HepG2 (cell line): ENCODE data around the gene FMO1. TPM values are rescaled to one million over a fixed set of nuclear protein-coding genes. Genes with fewer than 3 reads are reported as not detected.

Source experiments
- ATAC-seq: fragments of 200-7000 bp; cut with Tn5 transposase; 3 replicates; pipeline ENCODE4 v1.9.1; 2020; ENCODE audit warnings: mild to moderate bottlenecking, moderate library complexity
- BruUV-seq: library from RNA; stranded (reverse); fragments of 400-500 nt; replicated peaks from 2 replicates; lab custom pipeline; 2021; lab: Mats Ljungman, UMichigan
- CTCF ChIA-PET: fragments of 300-600 bp; formaldehyde crosslinking; extraction: SDS; loops from one replicate; lab custom pipeline; 2021; ENCODE audit warnings: low total read pairs, inconsistent platforms, low intra/inter-chr PET ratio; lab: Yijun Ruan, JAX
- POLR2A ChIA-PET: fragments of 350-600 bp; sonication (Branson Sonifier 250); formaldehyde crosslinking; loops from one replicate; lab custom pipeline; 2020; ENCODE audit warnings: antibody characterized with exemption, inconsistent platforms; lab: Yijun Ruan, JAX
- DNase-seq: peaks from one replicate; pipeline ENCODE4 v3.0.0-alpha.2; 2015; ENCODE audit warnings: low spot score
- FAIRE-seq: peaks from 3 replicates; lab custom pipeline; 2011; peaks lifted over from hg19 to GRCh38; lab: Jason Lieb, UNC
- H2AFZ ChIP-seq: one replicate; pipeline ENCODE4 v1.6.1; 2011; ENCODE audit warnings: low read length, inconsistent platforms
- H3K27ac ChIP-seq: fragments of 300-600 bp; 3 replicates; pipeline ENCODE4 v1.8.0; 2011; ENCODE audit warnings: mixed run types, mild to moderate bottlenecking, mixed read lengths, low read length, inconsistent platforms; ENCODE audit not compliant: insufficient read depth; ENCODE audit errors: extremely low read length
- H3K27me3 ChIP-seq, 2 experiments: fragments of 200-600 bp in 1 of 2; 2 replicates in 1 of 2; 3 replicates in 1 of 2; pipeline versions ENCODE4 v1.6.0 to v1.8.0; 2011; ENCODE audit warnings: low read length in 2 of 2, mild to moderate bottlenecking in 2 of 2, moderate library complexity in 2 of 2, inconsistent platforms in 1 of 2; ENCODE audit not compliant: insufficient read depth in 2 of 2, control insufficient read depth in 1 of 2
- H3K36me3 ChIP-seq, 2 experiments: fragments of 200-600 bp in 1 of 2; replicated peaks in 1 of 2; 2 replicates in 1 of 2; 3 replicates in 1 of 2; pipeline versions ENCODE4 v1.5.1 to v1.8.0; 2011; ENCODE audit warnings: low read length in 2 of 2, inconsistent platforms in 1 of 2; ENCODE audit not compliant: insufficient read depth in 2 of 2, control insufficient read depth in 1 of 2
- H3K4me1 ChIP-seq: 2 replicates; pipeline ENCODE4 v1.5.1; 2012; ENCODE audit warnings: low read length, inconsistent platforms; ENCODE audit not compliant: insufficient read depth
- H3K4me2 ChIP-seq: 2 replicates; pipeline ENCODE4 v1.6.0; 2011; ENCODE audit warnings: low read depth, low read length, inconsistent platforms
- H3K4me3 ChIP-seq, 3 experiments: fragments of 200-600 bp in 1 of 3; sonication (generic), shearing (Covaris generic) in 1 of 3; replicated peaks in 1 of 3; 2 replicates each; pipeline ENCODE4 v1.5.1; 2011 to 2016; ENCODE audit warnings: low read length in 3 of 3, inconsistent platforms in 2 of 3, low read depth in 2 of 3, mild to moderate bottlenecking in 2 of 3, control low read depth in 1 of 3, mixed read lengths in 1 of 3; ENCODE audit not compliant: insufficient read depth in 1 of 3
- H3K79me2 ChIP-seq: one replicate; pipeline ENCODE4 v1.6.1; 2011; ENCODE audit warnings: low read length, inconsistent platforms; ENCODE audit not compliant: insufficient read depth
- H3K9ac ChIP-seq: 2 replicates; pipeline ENCODE4 v1.6.0; 2011; ENCODE audit warnings: mild to moderate bottlenecking, low read depth, low read length, inconsistent platforms; ENCODE audit not compliant: insufficient read depth
- H3K9me3 ChIP-seq: 2 replicates; pipeline ENCODE4 v1.5.1; 2012; ENCODE audit warnings: mild to moderate bottlenecking, low read length
- H4K20me1 ChIP-seq: 2 replicates; pipeline ENCODE4 v1.6.0; 2011; ENCODE audit warnings: inconsistent platforms, mild to moderate bottlenecking, low read length, moderate library complexity; ENCODE audit not compliant: insufficient read depth
- GATAD1 ChIP-seq: IDR thresholded peaks from 2 replicates; pipeline ENCODE4 v1.6.1; 2016; ENCODE audit warnings: missing genetic modification reagents, missing compliant biosample characterization
- KAT8 ChIP-seq: IDR thresholded peaks from 2 replicates; pipeline ENCODE4 v1.6.1; 2016; ENCODE audit warnings: missing genetic modification reagents, missing compliant biosample characterization
- KDM5A ChIP-seq: fragments of 200-600 bp; sonication (generic); IDR thresholded peaks from 2 replicates; pipeline ENCODE4 v1.7.0; 2018; ENCODE audit warnings: antibody characterized with exemption, mild to moderate bottlenecking, low read length, borderline replicate concordance
- MAFF ChIP-seq: IDR thresholded peaks from 2 replicates; pipeline ENCODE4 v1.6.1; 2011; ENCODE audit warnings: low read depth, low read length, improper control_type of control experiment
- PITX1 ChIP-seq: sonication (generic); formaldehyde crosslinking; IDR thresholded peaks from 2 replicates; pipeline ENCODE4 v1.5.1; 2020; ENCODE audit warnings: mild to moderate bottlenecking, missing genetic modification reagents
- SMYD3 ChIP-seq: sonication (generic); formaldehyde crosslinking; IDR thresholded peaks from 2 replicates; pipeline ENCODE4 v1.8.1; 2023; ENCODE audit warnings: mild to moderate bottlenecking, missing genetic modification reagents
- YEATS4 ChIP-seq: sonication (generic); formaldehyde crosslinking; IDR thresholded peaks from 2 replicates; pipeline ENCODE4 v1.4.0; 2020; ENCODE audit warnings: missing genetic modification reagents, borderline replicate concordance
- ZBTB21 ChIP-seq: sonication (generic); formaldehyde crosslinking; IDR thresholded peaks from 2 replicates; pipeline ENCODE4 v1.4.0; 2020; ENCODE audit warnings: missing genetic modification reagents
- ZNF24 ChIP-seq: fragments of 450-650 bp; IDR thresholded peaks from 2 replicates; pipeline ENCODE4 v1.6.1; 2017; ENCODE audit warnings: antibody characterized with exemption, mild to moderate bottlenecking
- ZNF441 ChIP-seq: sonication (generic); formaldehyde crosslinking; IDR thresholded peaks from 2 replicates; pipeline ENCODE4 v1.7.0; 2021; ENCODE audit warnings: missing genetic modification reagents, borderline replicate concordance
- ZNF570 ChIP-seq: sonication (generic); formaldehyde crosslinking; IDR thresholded peaks from 2 replicates; pipeline ENCODE4 v1.4.0; 2020; ENCODE audit warnings: mild to moderate bottlenecking, missing genetic modification reagents, borderline replicate concordance
- ZNF75D ChIP-seq: sonication (generic); formaldehyde crosslinking; IDR thresholded peaks from 2 replicates; pipeline ENCODE4 v1.8.1; 2023; ENCODE audit warnings: missing genetic modification reagents, mild to moderate bottlenecking, borderline replicate concordance
- ZNF879 ChIP-seq: sonication (generic); formaldehyde crosslinking; IDR thresholded peaks from 2 replicates; pipeline ENCODE4 v1.8.1; 2023; ENCODE audit warnings: missing genetic modification reagents
- WGBS: methylation state at CpG from one replicate; pipeline ENCODE4 v1.1.6; 2017; ENCODE audit warnings: low lambda C conversion rate; 5-methylcytosine and 5-hydroxymethylcytosine counted together
- in situ Hi-C: cut with HindIII; loops from 2 replicates; pipeline ENCODE4 v1.10.0; 2017; ENCODE audit warnings: low pct_unique_long_range_greater_than_20kb; ENCODE audit not compliant: extremely low pct_ligation_motif_present
- intact Hi-C: fragments of 100-400 bp; cut with micrococcal nuclease; formaldehyde crosslinking; loops from one replicate; pipeline ENCODE4 v1.10.0; 2022; ENCODE audit not compliant: unreplicated experiment
- polyA plus RNA-seq, 8 experiments: library from polyadenylated mRNA; depleted of rRNA in 3 of 8; stranded (reverse) in 7 of 8; unstranded in 1 of 8; fragments of >200 nt; fragmentation: Illumina TruSeq in 4 of 8; extraction: Trizol in 4 of 8; gene quantifications; 2 replicates each; pipeline versions ENCODE4 v1.2.1 to v1.2.3, GENCODE V29; 2011 to 2016; ENCODE audit warnings: low read depth in 4 of 8, missing spikeins in 1 of 8, mixed read lengths in 1 of 8; ENCODE audit not compliant: insufficient read depth in 1 of 8
- total RNA-seq, 5 experiments: library from RNA; depleted of rRNA; stranded (reverse); fragments of >200 nt; fragmentation: Illumina TruSeq; extraction: Trizol; gene quantifications; 2 replicates each; pipeline ENCODE4 v1.2.3, GENCODE V29; 2016; ENCODE audit warnings: low read depth in 1 of 5
- TF ChIP-seq, protein P1 (sequence below): sonication (generic); formaldehyde crosslinking; IDR thresholded peaks from 2 replicates; pipeline ENCODE4 v1.4.0; 2020; ENCODE audit warnings: mild to moderate bottlenecking, missing genetic modification reagents
- TF ChIP-seq, protein P2 (sequence below): sonication (generic); formaldehyde crosslinking; IDR thresholded peaks from 2 replicates; pipeline ENCODE4 v1.4.0; 2020; ENCODE audit warnings: mild to moderate bottlenecking, low read depth, missing genetic modification reagents
- TF ChIP-seq, protein P3 (sequence below): sonication (generic); formaldehyde crosslinking; conservative IDR thresholded peaks from 2 replicates; pipeline ENCODE4 v1.8.0; 2022; ENCODE audit warnings: mild to moderate bottlenecking, moderate library complexity, missing genetic modification reagents
- TF ChIP-seq, protein P4 (sequence below): IDR thresholded peaks from 2 replicates; pipeline ENCODE4 v1.6.1; 2018; ENCODE audit warnings: missing genetic modification reagents, mild to moderate bottlenecking, missing compliant biosample characterization

FMO1 gene
- total and polyA plus RNA-seq, 2 of the 13 experiments (the other 11 are each of a cell fraction or from before 2014, with no cell fraction given) = not detected

DNA sequence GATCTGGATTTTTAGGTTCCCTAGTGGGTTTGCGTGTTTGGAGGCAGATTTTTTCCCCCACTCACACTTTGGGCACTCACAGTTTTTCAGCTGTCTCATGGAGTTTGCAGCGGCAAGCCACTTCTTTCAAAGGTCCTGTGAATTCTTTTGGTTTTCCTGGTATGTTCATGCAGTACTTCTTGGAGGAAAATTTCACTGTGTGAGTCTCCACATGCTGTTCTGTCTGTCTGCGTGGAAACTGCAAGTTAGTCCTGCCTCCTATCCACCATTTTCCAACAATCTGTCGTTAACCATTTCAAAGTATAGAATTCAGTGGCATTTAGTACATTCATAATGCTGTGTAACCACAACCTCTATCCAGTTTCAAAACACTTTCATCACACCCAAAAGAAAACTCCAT is 793 bp upstream of the FMO1 start:
- in situ Hi-C loops = no loop called here
- H3K27me3 ChIP-seq = peaks cover 0 to 16% of the 10 kb centered on the region in 2 experiments; a peak in 2 of 5 replicates
- no peak overlapping the region for H3K27ac ChIP-seq
- ChIA-PET CTCF (no interaction called here), POLR2A (no interaction called here)
- H3K9me3 ChIP-seq = no peaks in the 10 kb centered on the region
- no peak overlapping the region for H2AFZ ChIP-seq
- no peak overlapping the region for H3K4me3 ChIP-seq
- H3K36me3 ChIP-seq = no peaks in the 10 kb centered on the region
- H3K4me1 ChIP-seq = no peaks in the 10 kb centered on the region
- H3K4me2 ChIP-seq = no peak overlapping the region
- DNase-seq (no peak), ATAC-seq (no peak), FAIRE-seq (no peak)
- TF ChIP-seq, protein P1, sequence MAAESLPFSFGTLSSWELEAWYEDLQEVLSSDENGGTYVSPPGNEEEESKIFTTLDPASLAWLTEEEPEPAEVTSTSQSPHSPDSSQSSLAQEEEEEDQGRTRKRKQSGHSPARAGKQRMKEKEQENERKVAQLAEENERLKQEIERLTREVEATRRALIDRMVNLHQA (CRISPR knock-in tag) = no peak
- no peak for TF ChIP-seq ZNF24
- TF ChIP-seq KAT8 (CRISPR knock-in tag) = no peak
- no peak overlapping the region for H3K9ac ChIP-seq
- intact Hi-C loops = no loop called here
- H4K20me1 ChIP-seq = no peaks in the 10 kb centered on the region
- no TSS peak for BruUV-seq
- no peaks in the 10 kb centered on the region for H3K79me2 ChIP-seq
- 17% methylated on average over 4 of the region's 4 CpGs for WGBS

DNA sequence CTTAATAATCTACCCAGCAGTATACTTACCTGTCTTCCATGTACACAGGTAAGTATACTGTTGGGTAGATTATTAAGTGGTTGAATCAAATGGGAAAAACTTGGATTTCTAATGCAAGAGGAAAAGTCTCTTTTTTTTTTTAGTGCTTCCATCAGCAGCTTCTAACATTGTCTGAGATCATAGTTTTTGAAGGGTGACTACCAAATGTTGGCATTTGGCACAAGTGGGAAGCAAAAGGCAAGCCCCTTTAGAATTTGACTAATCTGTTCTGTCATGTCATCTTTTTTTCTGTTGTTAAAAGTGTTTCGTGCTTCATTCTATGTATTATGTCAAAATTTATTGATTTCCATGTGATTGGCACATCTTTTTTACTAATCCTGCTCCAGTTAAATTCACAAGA is 547 bp downstream of the FMO1 start:
- Histone ChIP-seq H3K9ac (no peak overlapping the region), H3K79me2 (no peaks in the 10 kb centered on the region), H3K9me3 (no peaks in the 10 kb centered on the region), H2AFZ (no peak overlapping the region), H3K4me1 (no peaks in the 10 kb centered on the region), H3K27me3 (peaks cover 0 to 17% of the 10 kb centered on the region in 2 experiments; a peak in 2 of 5 replicates), H3K4me3 (no peak overlapping the region), H3K36me3 (no peaks in the 10 kb centered on the region), H4K20me1 (no peaks in the 10 kb centered on the region), H3K27ac (no peak overlapping the region), H3K4me2 (no peak overlapping the region)
- CTCF ChIA-PET = no interaction called here
- FAIRE-seq = no peak
- intact Hi-C loops (no loop called here), in situ Hi-C loops (no loop called here)
- 0% methylated on average over 1 of the region's 1 CpG for WGBS
- POLR2A ChIA-PET = no interaction called here
- no peak for ATAC-seq
- DNase-seq = no peak
- BruUV-seq = no TSS peak
- no peak for TF ChIP-seq ZNF75D
- TF ChIP-seq, protein P2, sequence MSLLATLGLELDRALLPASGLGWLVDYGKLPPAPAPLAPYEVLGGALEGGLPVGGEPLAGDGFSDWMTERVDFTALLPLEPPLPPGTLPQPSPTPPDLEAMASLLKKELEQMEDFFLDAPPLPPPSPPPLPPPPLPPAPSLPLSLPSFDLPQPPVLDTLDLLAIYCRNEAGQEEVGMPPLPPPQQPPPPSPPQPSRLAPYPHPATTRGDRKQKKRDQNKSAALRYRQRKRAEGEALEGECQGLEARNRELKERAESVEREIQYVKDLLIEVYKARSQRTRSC (CRISPR knock-in tag) = no peak
- TF ChIP-seq GATAD1 (CRISPR knock-in tag) = no peak
- no peak for TF ChIP-seq ZNF879 (CRISPR knock-in tag)
- no peak for TF ChIP-seq ZNF441 (CRISPR knock-in tag)
- TF ChIP-seq ZBTB21 = no peak
- no peak for TF ChIP-seq PITX1 (CRISPR knock-in tag)
- TF ChIP-seq SMYD3 (CRISPR knock-in tag) = no peak
- TF ChIP-seq, protein P3, sequence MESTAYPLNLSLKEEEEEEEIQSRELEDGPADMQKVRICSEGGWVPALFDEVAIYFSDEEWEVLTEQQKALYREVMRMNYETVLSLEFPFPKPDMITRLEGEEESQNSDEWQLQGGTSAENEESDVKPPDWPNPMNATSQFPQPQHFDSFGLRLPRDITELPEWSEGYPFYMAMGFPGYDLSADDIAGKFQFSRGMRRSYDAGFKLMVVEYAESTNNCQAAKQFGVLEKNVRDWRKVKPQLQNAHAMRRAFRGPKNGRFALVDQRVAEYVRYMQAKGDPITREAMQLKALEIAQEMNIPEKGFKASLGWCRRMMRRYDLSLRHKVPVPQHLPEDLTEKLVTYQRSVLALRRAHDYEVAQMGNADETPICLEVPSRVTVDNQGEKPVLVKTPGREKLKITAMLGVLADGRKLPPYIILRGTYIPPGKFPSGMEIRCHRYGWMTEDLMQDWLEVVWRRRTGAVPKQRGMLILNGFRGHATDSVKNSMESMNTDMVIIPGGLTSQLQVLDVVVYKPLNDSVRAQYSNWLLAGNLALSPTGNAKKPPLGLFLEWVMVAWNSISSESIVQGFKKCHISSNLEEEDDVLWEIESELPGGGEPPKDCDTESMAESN = no peak
- TF ChIP-seq YEATS4 (CRISPR knock-in tag) = no peak
- TF ChIP-seq, protein P4, sequence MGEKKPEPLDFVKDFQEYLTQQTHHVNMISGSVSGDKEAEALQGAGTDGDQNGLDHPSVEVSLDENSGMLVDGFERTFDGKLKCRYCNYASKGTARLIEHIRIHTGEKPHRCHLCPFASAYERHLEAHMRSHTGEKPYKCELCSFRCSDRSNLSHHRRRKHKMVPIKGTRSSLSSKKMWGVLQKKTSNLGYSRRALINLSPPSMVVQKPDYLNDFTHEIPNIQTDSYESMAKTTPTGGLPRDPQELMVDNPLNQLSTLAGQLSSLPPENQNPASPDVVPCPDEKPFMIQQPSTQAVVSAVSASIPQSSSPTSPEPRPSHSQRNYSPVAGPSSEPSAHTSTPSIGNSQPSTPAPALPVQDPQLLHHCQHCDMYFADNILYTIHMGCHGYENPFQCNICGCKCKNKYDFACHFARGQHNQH = no peak
- no peak for TF ChIP-seq ZNF570
- TF ChIP-seq MAFF = no peak
- no peak for TF ChIP-seq KDM5A
